ENCODE measurements around the gene CHEK2.
"Not testable (repeated sequence)": the region's sequence is repeated elsewhere in the genome, so short reads cannot be mapped to it uniquely, and the experiment has no call there.

The CHEK2 gene

GRCh38 chr22:28741200-28741784, 328 bp downstream of the CHEK2 start:
- no peak for DNase-seq (ENCODE audit: low read depth)

GRCh38 chr22:28738876-28739275, 2.7 kb downstream of the CHEK2 start:
- not testable (repeated sequence) for DNase-seq (ENCODE audit: low read depth)

GRCh38 chr22:28737701-28738100, 3.9 kb downstream of the CHEK2 start:
- DNase-seq (ENCODE audit: low read depth) = no peak

GRCh38 chr22:28736301-28737155, 5.1 kb downstream of the CHEK2 start:
- DNase-seq (ENCODE audit: low read depth) = no peak

GRCh38 chr22:28734393-28734792, 7.2 kb downstream of the CHEK2 start:
- no peak for DNase-seq (ENCODE audit: low read depth)

GRCh38 chr22:28730179-28730578, 11.4 kb downstream of the CHEK2 start:
- DNase-seq (ENCODE audit: low read depth) = no peak

- DNase-seq (ENCODE audit: low read depth) = no peak
Measured at GRCh38 chr22:28728621-28729313, 12.9 kb downstream of the CHEK2 start.

- DNase-seq (ENCODE audit: low read depth) = no peak
Measured at GRCh38 chr22:28728002-28728401, 13.6 kb downstream of the CHEK2 start.

GRCh38 chr22:28718044-28718443, 23.6 kb downstream of the CHEK2 start:
- DNase-seq (ENCODE audit: low read depth) = no peak

GRCh38 chr22:28716686-28717085, 24.9 kb downstream of the CHEK2 start:
- DNase-seq (ENCODE audit: low read depth) = no peak

GRCh38 chr22:28715611-28716010, 26.0 kb downstream of the CHEK2 start:
- DNase-seq (ENCODE audit: low read depth) = no peak

GRCh38 chr22:28714043-28714628, 27.5 kb downstream of the CHEK2 start:
- no peak for DNase-seq (ENCODE audit: low read depth)

GRCh38 chr22:28711820-28712777, 29.5 kb downstream of the CHEK2 start:
- peak; percentile 93 for DNase-seq (ENCODE audit: low read depth)

- no peak for DNase-seq (ENCODE audit: low read depth)
Measured at GRCh38 chr22:28711341-28711740, 30.3 kb downstream of the CHEK2 start.

- DNase-seq (ENCODE audit: low read depth) = peak; percentile 58
Measured at GRCh38 chr22:28710576-28711191, 30.9 kb downstream of the CHEK2 start.

- DNase-seq (ENCODE audit: low read depth) = no peak
Measured at GRCh38 chr22:28710107-28710506, 31.5 kb downstream of the CHEK2 start.

- DNase-seq (ENCODE audit: low read depth) = no peak
Measured at GRCh38 chr22:28706845-28707244, 34.8 kb downstream of the CHEK2 start.

- DNase-seq (ENCODE audit: low read depth) = no peak
Measured at GRCh38 chr22:28703436-28703835, 38.2 kb downstream of the CHEK2 start.

- DNase-seq (ENCODE audit: low read depth) = no peak
Measured at GRCh38 chr22:28702891-28703290, 38.7 kb downstream of the CHEK2 start.

- DNase-seq (ENCODE audit: low read depth) = not testable (repeated sequence)
Measured at GRCh38 chr22:28693041-28693760, 48.4 kb downstream of the CHEK2 start.

Data from GM04504 (cell line).